Stimulated activated CD4-positive, alpha-beta T cell treated with anti-CD3 and anti-CD28 coated beads, Interleukin-12 subunit alpha, Interleukin-12 subunit beta, amount 100 ng/mL, for 4 hours (primary cell): ENCODE data around the gene HDLBP.

Source experiments
- DNase-seq: peaks from one replicate; pipeline ENCODE4 v3.0.0-alpha.2; 2020

Gene HDLBP

GRCh38 chr2:241227594-241227993 lies 87.9 kb downstream of the HDLBP start:
- DNase-seq = no peak

GRCh38 chr2:241226723-241227572 lies 88.5 kb downstream of the HDLBP start:
- no peak for DNase-seq

GRCh38 chr2:241225983-241226382 lies 89.5 kb downstream of the HDLBP start:
- DNase-seq = no peak

GRCh38 chr2:241225545-241225944 lies 89.9 kb downstream of the HDLBP start:
- DNase-seq = no peak

- DNase-seq = no peak
These were observed 90.5 kb downstream of the HDLBP start for GRCh38 chr2:241224851-241225438.

- DNase-seq = no peak
These were observed 91.2 kb downstream of the HDLBP start for GRCh38 chr2:241224018-241224850.

GRCh38 chr2:241223211-241224017 lies 92.1 kb downstream of the HDLBP start:
- DNase-seq = no peak

- DNase-seq = no peak
These were observed 95.6 kb downstream of the HDLBP start for GRCh38 chr2:241219856-241220356.

GRCh38 chr2:241219030-241219382 lies 96.5 kb downstream of the HDLBP start:
- no peak for DNase-seq

GRCh38 chr2:241218131-241219029 lies 97.1 kb downstream of the HDLBP start:
- peak; percentile 32 for DNase-seq

GRCh38 chr2:241217320-241218031 lies 98.0 kb downstream of the HDLBP start:
- peak; percentile 20 for DNase-seq

- no peak for DNase-seq
These were observed 99.2 kb downstream of the HDLBP start for GRCh38 chr2:241216211-241216761.

- no peak for DNase-seq
These were observed 100.1 kb downstream of the HDLBP start for GRCh38 chr2:241215421-241215820.

- DNase-seq = no peak
These were observed 100.7 kb downstream of the HDLBP start for GRCh38 chr2:241214766-241215165.

- DNase-seq = no peak
These were observed 101.3 kb downstream of the HDLBP start for GRCh38 chr2:241214209-241214608.

- no peak for DNase-seq
These were observed 101.9 kb downstream of the HDLBP start for GRCh38 chr2:241213567-241213966.

GRCh38 chr2:241213041-241213440 lies 102.4 kb downstream of the HDLBP start:
- DNase-seq = no peak

- no peak for DNase-seq
These were observed 104.2 kb downstream of the HDLBP start for GRCh38 chr2:241211276-241211675.

GRCh38 chr2:241209271-241209670 lies 106.2 kb downstream of the HDLBP start:
- no peak for DNase-seq

- no peak for DNase-seq
These were observed 107.4 kb downstream of the HDLBP start for GRCh38 chr2:241208058-241208457.
